HTR-8/SVneo (cell line): ENCODE results near the gene MYO9A.
"Not testable (repeated sequence)": the region's sequence is repeated elsewhere in the genome, so short reads cannot be mapped to it uniquely, and the experiment has no call there.

Experiments
- DNase-seq: peaks from one replicate; pipeline ENCODE4 v3.0.0; 2011; ENCODE audit warnings: low spot score, mixed read lengths; ENCODE audit not compliant: insufficient read length
- FAIRE-seq: peaks from 2 replicates; lab custom pipeline; 2011; peaks lifted over from hg19 to GRCh38; lab: Jason Lieb, UNC

Gene MYO9A

GRCh38 chr15:72100551-72100950 is 17.4 kb downstream of the MYO9A start:
- not testable (repeated sequence) for FAIRE-seq, DNase-seq

GRCh38 chr15:72099155-72099554 is 18.8 kb downstream of the MYO9A start:
- FAIRE-seq, result no peak
- no peak for DNase-seq

- DNase-seq (no peak), FAIRE-seq (no peak)
Observed at GRCh38 chr15:72098040-72098439, 19.9 kb downstream of the MYO9A start.

GRCh38 chr15:72096796-72097195 is 21.2 kb downstream of the MYO9A start:
- DNase-seq, result no peak
- FAIRE-seq, result peak; percentile 49

- DNase-seq (no peak), FAIRE-seq (no peak)
Observed at GRCh38 chr15:72092691-72093090, 25.3 kb downstream of the MYO9A start.

- DNase-seq (no peak), FAIRE-seq (no peak)
Observed at GRCh38 chr15:72092006-72092405, 25.9 kb downstream of the MYO9A start.

GRCh38 chr15:72086920-72087648 is 30.9 kb downstream of the MYO9A start:
- FAIRE-seq (no peak), DNase-seq (no peak)

- FAIRE-seq, result peak; percentile 80
- no peak for DNase-seq
Observed at GRCh38 chr15:72086010-72086697, 31.8 kb downstream of the MYO9A start.

GRCh38 chr15:72082176-72082575 is 35.8 kb downstream of the MYO9A start:
- FAIRE-seq, result no peak

GRCh38 chr15:72078887-72079286 is 39.1 kb downstream of the MYO9A start:
- FAIRE-seq, result no peak

More at GRCh38 chr15:72082176-72082575, 35.8 kb downstream of the MYO9A start:
- no peak for DNase-seq

GRCh38 chr15:72077950-72078349 is 40.0 kb downstream of the MYO9A start:
- DNase-seq (no peak), FAIRE-seq (peak; percentile 9)

More at GRCh38 chr15:72078887-72079286, 39.1 kb downstream of the MYO9A start:
- no peak for DNase-seq

- DNase-seq (no peak), FAIRE-seq (no peak)
Observed at GRCh38 chr15:72074335-72075060, 43.5 kb downstream of the MYO9A start.

GRCh38 chr15:72071448-72071825 is 46.5 kb downstream of the MYO9A start:
- DNase-seq, FAIRE-seq: not testable (repeated sequence)

- DNase-seq (no peak), FAIRE-seq (no peak)
Observed at GRCh38 chr15:72070817-72071447, 47.0 kb downstream of the MYO9A start.

GRCh38 chr15:72068856-72069255 is 49.1 kb downstream of the MYO9A start:
- DNase-seq, result no peak
- no peak for FAIRE-seq

GRCh38 chr15:72065801-72066200 is 52.1 kb downstream of the MYO9A start:
- FAIRE-seq, result no peak
- DNase-seq, result no peak

GRCh38 chr15:72063186-72063585 is 54.8 kb downstream of the MYO9A start:
- FAIRE-seq (no peak), DNase-seq (no peak)

- FAIRE-seq, result no peak
Observed at GRCh38 chr15:72062319-72062718, 55.6 kb downstream of the MYO9A start.

GRCh38 chr15:72060687-72061250 is 57.2 kb downstream of the MYO9A start:
- no peak for DNase-seq
- peak; percentile 13 for FAIRE-seq

More at GRCh38 chr15:72062319-72062718, 55.6 kb downstream of the MYO9A start:
- no peak for DNase-seq

- no peak for FAIRE-seq
- DNase-seq, result no peak
Observed at GRCh38 chr15:72058585-72058984, 59.4 kb downstream of the MYO9A start.
